A549 treated with Hydrocortisone at 1 μM for 4 hours (cell line): Measurements from ENCODE around the gene MSS51. TPM values are rescaled to one million over a fixed set of nuclear protein-coding genes. Genes with fewer than 3 reads are reported as not detected.

Experiments
- total RNA-seq: library from RNA; stranded (reverse); fragments of 200-300 nt; extraction: Qiagen RNA extraction; gene quantifications from 5 replicates; pipeline ENCODE4 v1.2.3, GENCODE V29; 2022

Gene MSS51
- total RNA-seq: 0.37 to 0.59 TPM (median 0.48 TPM) in 5 replicates

GRCh38 chr10:73433538-73433867, at the start of gene MSS51:
MSS51 (minus strand) TSS chr10:73433561; CDS start chr10:73428284, 5,277 bp downstream.

GRCh38 chr10:73413528-73414229, 19.7 kb downstream of the MSS51 start, which contains the start of gene ANXA7:
ANXA7 (minus strand) TSS chr10:73414058; CDS start chr10:73400856, 13,202 bp downstream.

Other genes starting within 250 kb of the MSS51 start
- 49.0 to 53.3 TPM (median 50.4 TPM) in 5 replicates for gene DNAJC9, start 186.3 kb downstream of the MSS51 start, total RNA-seq
- gene MRPS16, start 180.9 kb downstream of the MSS51 start, total RNA-seq: 120 to 198 TPM (median 179 TPM) in 5 replicates
- gene CFAP70, start 74.7 kb downstream of the MSS51 start, total RNA-seq: 0.10 to 0.18 TPM (median 0.12 TPM) in 5 replicates
- 113 to 130 TPM (median 115 TPM) in 5 replicates for gene ANXA7, start 19.5 kb downstream of the MSS51 start, total RNA-seq
- gene PPP3CB, start 62.5 kb upstream of the MSS51 start, total RNA-seq: 14.4 to 20.8 TPM (median 17.1 TPM) in 5 replicates
- 8.0 to 13.5 TPM (median 11.1 TPM) in 5 replicates for gene USP54, start 157.8 kb upstream of the MSS51 start, total RNA-seq
- gene MYOZ1, start 207.9 kb upstream of the MSS51 start, total RNA-seq: not detected in 5 replicates
- 0.03 to 0.30 TPM (median 0.08 TPM) in 3 of 5 replicates, not detected in the others for gene SYNPO2L, start 222.5 kb upstream of the MSS51 start, total RNA-seq